KOPT-K1 (cell line): ENCODE data around the gene SGSM2.

Experiments used
- H3K27ac ChIP-seq: fragments of 200-600 bp; sonication (generic); 2 replicates; pipeline ENCODE4 v1.5.1; 2016; ENCODE audit warnings: antibody characterized with exemption, mild to moderate bottlenecking, low read depth, low read length; ENCODE audit not compliant: poor library complexity, severe bottlenecking
- H3K36me3 ChIP-seq: fragments of 200-600 bp; sonication (generic); 2 replicates; pipeline ENCODE4 v1.5.1; 2017; ENCODE audit warnings: antibody characterized with exemption, mild to moderate bottlenecking, low read length, moderate library complexity; ENCODE audit not compliant: insufficient read depth
- H3K9me3 ChIP-seq: fragments of 200-600 bp; sonication (generic); 2 replicates; pipeline ENCODE4 v1.5.1; 2017; ENCODE audit warnings: antibody characterized with exemption, low read length, mild to moderate bottlenecking; ENCODE audit not compliant: insufficient read depth, poor library complexity, severe bottlenecking

SGSM2 gene

GRCh38 chr17:2317796-2318195 lies 19.5 kb upstream of the SGSM2 start:
- H3K36me3 ChIP-seq: peaks cover 20% of the 10 kb centered on the region
- no peak overlapping the region for H3K27ac ChIP-seq

GRCh38 chr17:2319051-2319450 lies 18.2 kb upstream of the SGSM2 start:
- Histone ChIP-seq H3K27ac (no peak overlapping the region), H3K36me3 (peaks cover 33% of the 10 kb centered on the region), H3K9me3 (no peaks in the 10 kb centered on the region)

More at GRCh38 chr17:2317796-2318195, 19.5 kb upstream of the SGSM2 start:
- H3K9me3 ChIP-seq: no peaks in the 10 kb centered on the region

- Histone ChIP-seq H3K9me3 (no peaks in the 10 kb centered on the region), H3K36me3 (peaks cover 56% of the 10 kb centered on the region), H3K27ac (no peak overlapping the region)
Observed at GRCh38 chr17:2321399-2321798, 15.9 kb upstream of the SGSM2 start.

GRCh38 chr17:2323629-2324314 lies 13.5 kb upstream of the SGSM2 start:
- no peaks in the 10 kb centered on the region for H3K9me3 ChIP-seq
- H3K27ac ChIP-seq: no peak overlapping the region
- peaks cover 80% of the 10 kb centered on the region for H3K36me3 ChIP-seq

GRCh38 chr17:2331303-2331702 lies 6.0 kb upstream of the SGSM2 start:
- Histone ChIP-seq H3K36me3 (peaks cover 94% of the 10 kb centered on the region), H3K9me3 (no peaks in the 10 kb centered on the region), H3K27ac (no peak overlapping the region)

GRCh38 chr17:2335726-2336214 lies 1.5 kb upstream of the SGSM2 start:
- Histone ChIP-seq H3K36me3 (peaks cover 49% of the 10 kb centered on the region), H3K9me3 (no peaks in the 10 kb centered on the region), H3K27ac (peak overlapping the region; percentile 80)

- Histone ChIP-seq H3K36me3 (peaks cover 49% of the 10 kb centered on the region), H3K27ac (peak within 1 kb of the TSS; percentile 80), H3K9me3 (no peaks in the 10 kb centered on the region)
Observed at GRCh38 chr17:2336215-2336851, 968 bp upstream of the SGSM2 start, which contains the start of gene TSR1. Gene TSR1, minus strand, starts transcription at chr17:2336457. Its CDS starts 30 bp downstream, at chr17:2336427.

GRCh38 chr17:2337544-2338314 lies 428 bp downstream of the SGSM2 start:
- Histone ChIP-seq H3K9me3 (no peaks in the 10 kb centered on the region), H3K27ac (peak overlapping the region; percentile 80), H3K36me3 (peaks cover 48% of the 10 kb centered on the region)

GRCh38 chr17:2338315-2338657 lies 985 bp downstream of the SGSM2 start:
- H3K9me3 ChIP-seq: no peaks in the 10 kb centered on the region
- H3K36me3 ChIP-seq: peaks cover 46% of the 10 kb centered on the region
- H3K27ac ChIP-seq: peak overlapping the region; percentile 80

GRCh38 chr17:2343421-2343820 lies 6.1 kb downstream of the SGSM2 start:
- Histone ChIP-seq H3K36me3 (peaks cover 60% of the 10 kb centered on the region), H3K27ac (no peak overlapping the region), H3K9me3 (no peaks in the 10 kb centered on the region)

- Histone ChIP-seq H3K9me3 (no peaks in the 10 kb centered on the region), H3K36me3 (peaks cover 60% of the 10 kb centered on the region), H3K27ac (no peak overlapping the region)
Observed at GRCh38 chr17:2344528-2344927, 7.2 kb downstream of the SGSM2 start.

GRCh38 chr17:2346475-2346874 lies 9.2 kb downstream of the SGSM2 start:
- peaks cover 53% of the 10 kb centered on the region for H3K36me3 ChIP-seq
- no peak overlapping the region for H3K27ac ChIP-seq
- H3K9me3 ChIP-seq: no peaks in the 10 kb centered on the region

- H3K36me3 ChIP-seq: peaks cover 40% of the 10 kb centered on the region
- H3K27ac ChIP-seq: no peak overlapping the region
- H3K9me3 ChIP-seq: no peaks in the 10 kb centered on the region
Observed at GRCh38 chr17:2347805-2348685, 10.7 kb downstream of the SGSM2 start.

- Histone ChIP-seq H3K9me3 (no peaks in the 10 kb centered on the region), H3K36me3 (peaks cover 12% of the 10 kb centered on the region; the same call in 1 of the 2 replicates), H3K27ac (no peak overlapping the region)
Observed at GRCh38 chr17:2351269-2351668, 14.0 kb downstream of the SGSM2 start.
